PC-9 (cell line): Measurements from ENCODE around the gene COL4A2.

Experiments used
- EZH2 ChIP-seq: fragments of 200-600 bp; sonication (generic); IDR thresholded peaks from 2 replicates; pipeline ENCODE4 v1.8.0; 2017; ENCODE audit warnings: antibody characterized with exemption, low read depth
- TF ChIP-seq, protein P1 (sequence below): fragments of 200-600 bp; sonication (generic); conservative IDR thresholded peaks from 2 replicates; pipeline ENCODE4 v1.6.1; 2017; ENCODE audit warnings: mixed run types, antibody characterized with exemption, mild to moderate bottlenecking, moderate library complexity

DNA sequence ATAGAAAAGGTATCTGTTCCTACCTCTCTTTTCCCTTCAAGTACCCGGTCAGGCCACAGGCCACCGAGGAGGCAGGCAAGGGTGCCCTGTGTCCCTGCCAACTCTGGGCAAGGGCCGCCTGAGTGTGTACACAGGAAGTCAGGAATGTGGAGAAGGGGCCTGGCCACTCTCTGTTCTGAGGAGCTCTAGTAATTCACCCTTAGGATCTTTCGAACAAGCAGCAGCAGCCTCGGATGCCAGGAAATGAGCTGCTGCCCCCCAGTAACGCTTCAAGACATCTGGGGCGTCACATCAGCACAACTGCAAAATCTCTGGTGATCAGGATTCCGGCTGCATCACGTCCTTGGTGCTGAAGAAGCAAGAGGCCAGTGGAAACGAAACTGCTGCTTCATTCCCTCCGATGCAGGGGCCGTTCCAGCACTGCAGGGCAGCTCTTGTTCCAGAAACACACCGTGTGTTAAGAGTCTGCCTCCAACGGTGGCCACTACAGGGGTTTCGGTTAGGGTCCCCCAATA is 252.4 kb downstream of the COL4A2 start:
- TF ChIP-seq, protein P1, sequence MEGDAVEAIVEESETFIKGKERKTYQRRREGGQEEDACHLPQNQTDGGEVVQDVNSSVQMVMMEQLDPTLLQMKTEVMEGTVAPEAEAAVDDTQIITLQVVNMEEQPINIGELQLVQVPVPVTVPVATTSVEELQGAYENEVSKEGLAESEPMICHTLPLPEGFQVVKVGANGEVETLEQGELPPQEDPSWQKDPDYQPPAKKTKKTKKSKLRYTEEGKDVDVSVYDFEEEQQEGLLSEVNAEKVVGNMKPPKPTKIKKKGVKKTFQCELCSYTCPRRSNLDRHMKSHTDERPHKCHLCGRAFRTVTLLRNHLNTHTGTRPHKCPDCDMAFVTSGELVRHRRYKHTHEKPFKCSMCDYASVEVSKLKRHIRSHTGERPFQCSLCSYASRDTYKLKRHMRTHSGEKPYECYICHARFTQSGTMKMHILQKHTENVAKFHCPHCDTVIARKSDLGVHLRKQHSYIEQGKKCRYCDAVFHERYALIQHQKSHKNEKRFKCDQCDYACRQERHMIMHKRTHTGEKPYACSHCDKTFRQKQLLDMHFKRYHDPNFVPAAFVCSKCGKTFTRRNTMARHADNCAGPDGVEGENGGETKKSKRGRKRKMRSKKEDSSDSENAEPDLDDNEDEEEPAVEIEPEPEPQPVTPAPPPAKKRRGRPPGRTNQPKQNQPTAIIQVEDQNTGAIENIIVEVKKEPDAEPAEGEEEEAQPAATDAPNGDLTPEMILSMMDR, result no peak
- no peak for TF ChIP-seq EZH2
